ENCODE measurements around the gene STEAP3.

GRCh38 chr2:119265693-119266066, 42.0 kb downstream of the STEAP3 start:
- TF ChIP-seq CTCF (IDR thresholded peaks at IDR 0.05) (no peak), POLR2A (IDR thresholded peaks at IDR 0.05) (no peak), EP300 (IDR thresholded peaks at IDR 0.05) (no peak)
